CD14-positive monocyte (primary cell): ENCODE measurements around the gene PSAPL1. TPM values are rescaled to one million over a fixed set of nuclear protein-coding genes. Genes with fewer than 3 reads are reported as not detected.

Source experiments
- DNase-seq, 3 donors: peaks; one replicate each; pipeline ENCODE4 v3.0.0-alpha.2; 2011 to 2022
- H2AFZ ChIP-seq: 2 replicates; pipeline ENCODE4 v1.6.0; 2012; ENCODE audit warnings: mild to moderate bottlenecking, low read depth, low read length, inconsistent platforms; ENCODE audit not compliant: insufficient read depth, poor library complexity, severe bottlenecking
- H3K27ac ChIP-seq, 2 donors: 1 replicate in 1 of 2; 2 replicates in 1 of 2; pipeline ENCODE4 v1.5.1; 2012 to 2013; ENCODE audit warnings: low read length in 2 of 2, control low read depth in 1 of 2, inconsistent platforms in 1 of 2, low read depth in 1 of 2, mild to moderate bottlenecking in 1 of 2
- H3K27me3 ChIP-seq, 2 donors: one replicate each; pipeline versions ENCODE4 v1.6.0 to v1.6.1; 2011 to 2013; ENCODE audit warnings: low read length in 2 of 2; ENCODE audit not compliant: control insufficient read depth in 2 of 2, insufficient read depth in 2 of 2
- H3K36me3 ChIP-seq, 2 donors: replicated peaks in 1 of 2; 1 replicate in 1 of 2; 2 replicates in 1 of 2; pipeline versions ENCODE4 v1.5.1 to v1.6.1; 2012 to 2013; ENCODE audit warnings: low read length in 2 of 2, control low read depth in 1 of 2, inconsistent platforms in 1 of 2, mild to moderate bottlenecking in 1 of 2; ENCODE audit not compliant: insufficient read depth in 2 of 2, control insufficient read depth in 1 of 2
- H3K4me1 ChIP-seq, 2 donors: 1 replicate in 1 of 2; 2 replicates in 1 of 2; pipeline versions ENCODE4 v1.5.1 to v1.6.1; 2012 to 2013; ENCODE audit warnings: low read length in 2 of 2, control low read depth in 1 of 2, inconsistent platforms in 1 of 2, mild to moderate bottlenecking in 1 of 2, moderate library complexity in 1 of 2; ENCODE audit not compliant: insufficient read depth in 2 of 2, control insufficient read depth in 1 of 2
- H3K4me2 ChIP-seq: replicated peaks from 2 replicates; pipeline ENCODE3; 2012; ENCODE audit warnings: low read length, moderate library complexity, mild to moderate bottlenecking; ENCODE audit not compliant: poor library complexity, severe bottlenecking; ENCODE audit errors: extremely low read depth
- H3K4me3 ChIP-seq, 3 experiments: fragments of 200-600 bp in 1 of 3; sonication (generic) in 1 of 3; replicated peaks in 1 of 3; 1 replicate in 2 of 3; 2 replicates in 1 of 3; pipeline ENCODE4 v1.5.1; 2011 to 2013; ENCODE audit warnings: low read length in 3 of 3, mild to moderate bottlenecking in 3 of 3, control low read depth in 2 of 3, low read depth in 2 of 3, inconsistent platforms in 1 of 3, moderate library complexity in 1 of 3
- H3K79me2 ChIP-seq: 2 replicates; pipeline ENCODE4 v1.6.0; 2012; ENCODE audit warnings: mild to moderate bottlenecking, control low read depth, inconsistent platforms, low read length, moderate library complexity; ENCODE audit not compliant: insufficient read depth
- H3K9ac ChIP-seq: 2 replicates; pipeline ENCODE4 v1.6.0; 2017; ENCODE audit warnings: low read length, mild to moderate bottlenecking; ENCODE audit not compliant: insufficient read depth, poor library complexity, severe bottlenecking
- H3K9me3 ChIP-seq, 2 donors: replicated peaks in 1 of 2; 1 replicate in 1 of 2; 2 replicates in 1 of 2; pipeline versions ENCODE4 v1.5.1 to v1.6.1; 2012 to 2013; ENCODE audit warnings: low read length in 2 of 2, control low read depth in 1 of 2; ENCODE audit not compliant: control insufficient read depth in 1 of 2, insufficient read depth in 1 of 2
- H4K20me1 ChIP-seq: 2 replicates; pipeline ENCODE4 v1.6.0; 2012; ENCODE audit warnings: mild to moderate bottlenecking, low read length, control low read depth, moderate library complexity; ENCODE audit not compliant: insufficient read depth
- H3K27ac Mint-ChIP-seq, 7 donors: one replicate each; pipeline ENCODE4 v1.8.0; 2020; ENCODE audit warnings: mild to moderate bottlenecking in 7 of 7, mixed read lengths in 7 of 7, moderate library complexity in 6 of 7, inconsistent platforms in 2 of 7
- H3K27me3 Mint-ChIP-seq, 3 donors: one replicate each; pipeline ENCODE4 v1.8.0; 2021 to 2022; ENCODE audit warnings: low read depth in 3 of 3, mild to moderate bottlenecking in 3 of 3, mixed read lengths in 3 of 3, moderate library complexity in 3 of 3, inconsistent platforms in 1 of 3
- H3K36me3 Mint-ChIP-seq, 2 donors: one replicate each; pipeline ENCODE4 v1.8.0; 2020; ENCODE audit warnings: mixed read lengths in 2 of 2, inconsistent platforms in 1 of 2, mild to moderate bottlenecking in 1 of 2
- H3K4me1 Mint-ChIP-seq: one replicate; pipeline ENCODE4 v1.8.0; 2020; ENCODE audit warnings: mild to moderate bottlenecking, mixed read lengths
- H3K4me3 Mint-ChIP-seq, 2 donors: one replicate each; pipeline ENCODE4 v1.8.0; 2020; ENCODE audit warnings: mild to moderate bottlenecking in 2 of 2, mixed read lengths in 2 of 2, moderate library complexity in 1 of 2
- H3K9me3 Mint-ChIP-seq, 7 donors: one replicate each; pipeline ENCODE4 v1.8.0; 2020 to 2022; ENCODE audit warnings: mixed read lengths in 7 of 7, mild to moderate bottlenecking in 6 of 7, moderate library complexity in 6 of 7, inconsistent platforms in 2 of 7
- WGBS: methylation state at CpG from one replicate; pipeline ENCODE4 v1.1.5; 2013; ENCODE audit warnings: missing lambda C conversion rate; ENCODE audit not compliant: insufficient coverage; 5-methylcytosine and 5-hydroxymethylcytosine counted together
- intact Hi-C, 2 donors: fragments of 100-400 bp; cut with micrococcal nuclease; formaldehyde crosslinking; loops; one replicate each; pipeline versions ENCODE4 v1.15.0 to v1.15.1; 2023
- polyA plus RNA-seq, 3 donors: library from polyadenylated mRNA; depleted of rRNA in 1 of 3; unstranded in 2 of 3; stranded (reverse) in 1 of 3; fragments of 300-500 nt in 2 of 3; fragments of >200 nt in 1 of 3; fragmentation: Illumina TruSeq in 2 of 3; gene quantifications; 1 replicate in 2 of 3; 2 replicates in 1 of 3; pipeline ENCODE4 v1.2.3, GENCODE V29; 2012 to 2021
- TF ChIP-seq, protein P1 (sequence below): fragments of 200-600 bp; IDR thresholded peaks from one replicate; pipeline ENCODE4 v1.8.0; 2022; ENCODE audit warnings: antibody characterized with exemption, mild to moderate bottlenecking

Gene PSAPL1
- polyA plus RNA-seq, 3 donors = not detected

- DNase-seq = no peak
- no peak overlapping the region for H3K4me3 Mint-ChIP-seq
- H3K27ac Mint-ChIP-seq = no peak overlapping the region
- H3K27me3 ChIP-seq = no peaks in the 10 kb centered on the region
- peaks cover 11 to 16% of the 10 kb centered on the region in 2 donors for H3K9me3 ChIP-seq
- no peak overlapping the region for H3K4me2 ChIP-seq
- H3K4me3 ChIP-seq = no peak overlapping the region
- WGBS = 93% methylated on average over 3 of the region's 8 CpGs
- H3K9me3 Mint-ChIP-seq = peaks cover 6 to 15% (median 9%) of the 10 kb centered on the region in 7 donors
- no peaks in the 10 kb centered on the region for H3K4me1 ChIP-seq
- no peak overlapping the region for H2AFZ ChIP-seq
- TF ChIP-seq, protein P1, sequence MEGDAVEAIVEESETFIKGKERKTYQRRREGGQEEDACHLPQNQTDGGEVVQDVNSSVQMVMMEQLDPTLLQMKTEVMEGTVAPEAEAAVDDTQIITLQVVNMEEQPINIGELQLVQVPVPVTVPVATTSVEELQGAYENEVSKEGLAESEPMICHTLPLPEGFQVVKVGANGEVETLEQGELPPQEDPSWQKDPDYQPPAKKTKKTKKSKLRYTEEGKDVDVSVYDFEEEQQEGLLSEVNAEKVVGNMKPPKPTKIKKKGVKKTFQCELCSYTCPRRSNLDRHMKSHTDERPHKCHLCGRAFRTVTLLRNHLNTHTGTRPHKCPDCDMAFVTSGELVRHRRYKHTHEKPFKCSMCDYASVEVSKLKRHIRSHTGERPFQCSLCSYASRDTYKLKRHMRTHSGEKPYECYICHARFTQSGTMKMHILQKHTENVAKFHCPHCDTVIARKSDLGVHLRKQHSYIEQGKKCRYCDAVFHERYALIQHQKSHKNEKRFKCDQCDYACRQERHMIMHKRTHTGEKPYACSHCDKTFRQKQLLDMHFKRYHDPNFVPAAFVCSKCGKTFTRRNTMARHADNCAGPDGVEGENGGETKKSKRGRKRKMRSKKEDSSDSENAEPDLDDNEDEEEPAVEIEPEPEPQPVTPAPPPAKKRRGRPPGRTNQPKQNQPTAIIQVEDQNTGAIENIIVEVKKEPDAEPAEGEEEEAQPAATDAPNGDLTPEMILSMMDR = no peak
- H3K79me2 ChIP-seq = no peaks in the 10 kb centered on the region
- no peak overlapping the region for H3K27ac ChIP-seq
- no peak overlapping the region for H3K9ac ChIP-seq
- no peaks in the 10 kb centered on the region for H3K4me1 Mint-ChIP-seq
- no peaks in the 10 kb centered on the region for H3K36me3 ChIP-seq
- no peaks in the 10 kb centered on the region for H4K20me1 ChIP-seq
- intact Hi-C loops = no loop called here
- peaks cover 4 to 5% (median 4%) of the 10 kb centered on the region in 3 donors for H3K27me3 Mint-ChIP-seq
- H3K36me3 Mint-ChIP-seq = no peaks in the 10 kb centered on the region
These were observed 51.5 kb downstream of the PSAPL1 start for GRCh38 chr4:7383266-7383665.

- Histone ChIP-seq H2AFZ (no peak overlapping the region), H3K27ac (no peak overlapping the region), H3K27me3 (peaks cover 0 to 3% of the 10 kb centered on the region in 2 donors), H3K9me3 (peaks cover 15 to 18% of the 10 kb centered on the region in 2 donors), H3K36me3 (no peaks in the 10 kb centered on the region), H4K20me1 (no peaks in the 10 kb centered on the region), H3K4me3 (no peak overlapping the region), H3K4me1 (no peaks in the 10 kb centered on the region), H3K79me2 (no peaks in the 10 kb centered on the region), H3K4me2 (no peak overlapping the region), H3K9ac (no peak overlapping the region)
- Mint-ChIP-seq H3K27ac (no peak overlapping the region), H3K36me3 (no peaks in the 10 kb centered on the region), H3K4me1 (no peaks in the 10 kb centered on the region), H3K9me3 (peaks cover 10 to 20% (median 13%) of the 10 kb centered on the region in 7 donors), H3K4me3 (no peak overlapping the region), H3K27me3 (peaks cover 6 to 10% (median 8%) of the 10 kb centered on the region in 3 donors)
- DNase-seq = no peak
- 100% methylated on average over 1 of the region's 8 CpGs for WGBS
- TF ChIP-seq, protein P1 = no peak
- intact Hi-C loops = no loop called here
These were observed 52.1 kb downstream of the PSAPL1 start for GRCh38 chr4:7382634-7383014.
